ENCODE results near the gene TTC33.

DNA sequence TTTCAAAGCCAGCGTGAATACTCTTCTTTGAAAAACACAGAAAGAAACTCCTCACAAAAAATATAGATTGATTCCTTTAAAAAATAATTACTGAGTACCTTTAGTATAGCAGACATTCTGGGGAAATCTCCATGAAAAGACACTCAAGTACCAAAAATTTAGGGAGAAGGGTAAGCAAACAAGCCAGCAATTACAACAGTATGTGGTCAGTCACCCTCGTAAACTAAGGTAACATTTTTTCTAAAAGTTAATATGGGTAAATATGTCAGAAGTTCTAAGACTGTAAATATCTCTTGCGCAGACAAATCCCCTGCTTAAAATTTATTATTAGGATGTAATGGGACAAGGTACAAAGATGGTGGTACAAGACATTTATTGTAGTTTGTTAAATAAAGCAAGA, 178.0 kb downstream of the TTC33 start:
- TF ChIP-seq, protein P1, sequence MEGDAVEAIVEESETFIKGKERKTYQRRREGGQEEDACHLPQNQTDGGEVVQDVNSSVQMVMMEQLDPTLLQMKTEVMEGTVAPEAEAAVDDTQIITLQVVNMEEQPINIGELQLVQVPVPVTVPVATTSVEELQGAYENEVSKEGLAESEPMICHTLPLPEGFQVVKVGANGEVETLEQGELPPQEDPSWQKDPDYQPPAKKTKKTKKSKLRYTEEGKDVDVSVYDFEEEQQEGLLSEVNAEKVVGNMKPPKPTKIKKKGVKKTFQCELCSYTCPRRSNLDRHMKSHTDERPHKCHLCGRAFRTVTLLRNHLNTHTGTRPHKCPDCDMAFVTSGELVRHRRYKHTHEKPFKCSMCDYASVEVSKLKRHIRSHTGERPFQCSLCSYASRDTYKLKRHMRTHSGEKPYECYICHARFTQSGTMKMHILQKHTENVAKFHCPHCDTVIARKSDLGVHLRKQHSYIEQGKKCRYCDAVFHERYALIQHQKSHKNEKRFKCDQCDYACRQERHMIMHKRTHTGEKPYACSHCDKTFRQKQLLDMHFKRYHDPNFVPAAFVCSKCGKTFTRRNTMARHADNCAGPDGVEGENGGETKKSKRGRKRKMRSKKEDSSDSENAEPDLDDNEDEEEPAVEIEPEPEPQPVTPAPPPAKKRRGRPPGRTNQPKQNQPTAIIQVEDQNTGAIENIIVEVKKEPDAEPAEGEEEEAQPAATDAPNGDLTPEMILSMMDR (conservative IDR thresholded peaks at IDR 0.05), result no peak
- no peak for TF ChIP-seq ZFX (IDR thresholded peaks at IDR 0.05)

All from C4-2B (cell line).